HepG2 (cell line): Measurements from ENCODE around the gene BTF3L4. TPM values are rescaled to one million over a fixed set of nuclear protein-coding genes. Genes with fewer than 3 reads are reported as not detected.

ENCODE experiments used
- ARNT2 ChIP-seq: sonication (generic); formaldehyde crosslinking; IDR thresholded peaks from 2 replicates; pipeline ENCODE4 v1.8.0; 2022; ENCODE audit warnings: mild to moderate bottlenecking, low read depth, missing genetic modification reagents, moderate library complexity
- ELF1 ChIP-seq: sonication (generic); formaldehyde crosslinking; IDR thresholded peaks from 2 replicates; pipeline ENCODE4 v1.4.0; 2020; ENCODE audit warnings: missing genetic modification reagents
- ERF ChIP-seq: IDR thresholded peaks from 2 replicates; pipeline ENCODE4 v1.6.1; 2018; ENCODE audit warnings: missing biosample characterization, missing genetic modification reagents
- ETV5 ChIP-seq: IDR thresholded peaks from 2 replicates; pipeline ENCODE4 v1.6.1; 2018; ENCODE audit warnings: missing biosample characterization, missing genetic modification reagents, inconsistent platforms, borderline replicate concordance
- FOXK1 ChIP-seq: sonication (generic); formaldehyde crosslinking; IDR thresholded peaks from 2 replicates; pipeline ENCODE4 v1.4.0; 2020; ENCODE audit warnings: low read depth, missing genetic modification reagents, borderline replicate concordance
- FOXO1 ChIP-seq: sonication (generic); formaldehyde crosslinking; IDR thresholded peaks from 2 replicates; pipeline ENCODE4 v1.4.0; 2020; ENCODE audit warnings: missing genetic modification reagents
- HES4 ChIP-seq: sonication (generic); formaldehyde crosslinking; IDR thresholded peaks from 2 replicates; pipeline ENCODE4 v1.9.0; 2021; ENCODE audit warnings: mild to moderate bottlenecking, missing genetic modification reagents, borderline replicate concordance
- HMGA1 ChIP-seq: sonication (generic); formaldehyde crosslinking; conservative IDR thresholded peaks from 2 replicates; pipeline ENCODE4 v1.4.0; 2020; ENCODE audit warnings: missing genetic modification reagents
- KMT2B ChIP-seq: IDR thresholded peaks from 2 replicates; pipeline ENCODE4 v1.6.1; 2016; ENCODE audit warnings: missing genetic modification reagents, missing compliant biosample characterization
- MED13 ChIP-seq: sonication (generic); formaldehyde crosslinking; IDR thresholded peaks from 2 replicates; pipeline ENCODE4 v1.5.0; 2020; ENCODE audit warnings: missing genetic modification reagents
- NAIF1 ChIP-seq: sonication (generic); formaldehyde crosslinking; IDR thresholded peaks from 2 replicates; pipeline ENCODE4 v1.5.0; 2020; ENCODE audit warnings: mild to moderate bottlenecking, missing genetic modification reagents, borderline replicate concordance
- NCOA2 ChIP-seq: sonication (generic); formaldehyde crosslinking; IDR thresholded peaks from 2 replicates; pipeline ENCODE4 v1.8.0; 2022; ENCODE audit warnings: inconsistent platforms
- NFATC3 ChIP-seq: sonication (generic); formaldehyde crosslinking; IDR thresholded peaks from 2 replicates; pipeline ENCODE4 v1.5.1; 2020; ENCODE audit warnings: mild to moderate bottlenecking, missing genetic modification reagents
- NFIC ChIP-seq: IDR thresholded peaks from 2 replicates; pipeline ENCODE4 v1.6.1; 2012; ENCODE audit warnings: mild to moderate bottlenecking, low read length, inconsistent platforms
- NPAS2 ChIP-seq: sonication (generic); formaldehyde crosslinking; IDR thresholded peaks from 2 replicates; pipeline ENCODE4 v1.8.0; 2022; ENCODE audit warnings: mild to moderate bottlenecking, missing genetic modification reagents, borderline replicate concordance
- POGZ ChIP-seq: sonication (generic); formaldehyde crosslinking; IDR thresholded peaks from 2 replicates; pipeline ENCODE4 v1.4.0; 2020; ENCODE audit warnings: mild to moderate bottlenecking, missing genetic modification reagents
- RARA ChIP-seq: IDR thresholded peaks from 2 replicates; pipeline ENCODE4 v1.6.1; 2016; ENCODE audit warnings: missing genetic modification reagents, missing compliant biosample characterization
- RORA ChIP-seq: sonication (generic); formaldehyde crosslinking; IDR thresholded peaks from 2 replicates; pipeline ENCODE4 v1.5.0; 2020; ENCODE audit warnings: mild to moderate bottlenecking, missing genetic modification reagents, moderate library complexity
- SRF ChIP-seq: IDR thresholded peaks from 2 replicates; pipeline ENCODE4 v1.6.1; 2011; ENCODE audit warnings: mild to moderate bottlenecking, low read depth, low read length, moderate library complexity
- TP53 ChIP-seq: sonication (generic); formaldehyde crosslinking; conservative IDR thresholded peaks from 2 replicates; pipeline ENCODE4 v1.4.0; 2020; ENCODE audit warnings: missing genetic modification reagents
- ZBTB21 ChIP-seq: sonication (generic); formaldehyde crosslinking; IDR thresholded peaks from 2 replicates; pipeline ENCODE4 v1.4.0; 2020; ENCODE audit warnings: missing genetic modification reagents
- ZEB1 ChIP-seq: IDR thresholded peaks from 2 replicates; pipeline ENCODE4 v1.6.1; 2012; ENCODE audit warnings: mild to moderate bottlenecking, low read depth, inconsistent platforms; ENCODE audit not compliant: insufficient replicate concordance
- ZMYM4 ChIP-seq: sonication (generic); formaldehyde crosslinking; IDR thresholded peaks from 2 replicates; pipeline ENCODE4 v1.8.1; 2023; ENCODE audit warnings: mild to moderate bottlenecking, missing genetic modification reagents
- ZNF17 ChIP-seq: sonication (generic); formaldehyde crosslinking; IDR thresholded peaks from 2 replicates; pipeline ENCODE4 v1.5.0; 2020; ENCODE audit warnings: mild to moderate bottlenecking, missing genetic modification reagents
- ZNF335 ChIP-seq: sonication (generic); formaldehyde crosslinking; IDR thresholded peaks from 2 replicates; pipeline ENCODE4 v1.4.0; 2020; ENCODE audit warnings: missing genetic modification reagents
- ZNF414 ChIP-seq: sonication (generic); formaldehyde crosslinking; IDR thresholded peaks from 2 replicates; pipeline ENCODE4 v1.5.0; 2020; ENCODE audit warnings: missing genetic modification reagents
- ZNF740 ChIP-seq: sonication (generic); formaldehyde crosslinking; IDR thresholded peaks from 2 replicates; pipeline ENCODE4 v1.4.0; 2020; ENCODE audit warnings: missing genetic modification reagents
- ZNF75D ChIP-seq: sonication (generic); formaldehyde crosslinking; IDR thresholded peaks from 2 replicates; pipeline ENCODE4 v1.8.1; 2023; ENCODE audit warnings: missing genetic modification reagents, mild to moderate bottlenecking, borderline replicate concordance
- ZSCAN5A ChIP-seq: sonication (generic); formaldehyde crosslinking; IDR thresholded peaks from 2 replicates; pipeline ENCODE4 v1.8.0; 2022; ENCODE audit warnings: mild to moderate bottlenecking, missing genetic modification reagents, borderline replicate concordance
- polyA plus RNA-seq, 8 experiments: library from polyadenylated mRNA; depleted of rRNA in 3 of 8; stranded (reverse) in 7 of 8; unstranded in 1 of 8; fragments of >200 nt; fragmentation: Illumina TruSeq in 4 of 8; extraction: Trizol in 4 of 8; gene quantifications; 2 replicates each; pipeline versions ENCODE4 v1.2.1 to v1.2.3, GENCODE V29; 2011 to 2016; ENCODE audit warnings: low read depth in 4 of 8, missing spikeins in 1 of 8, mixed read lengths in 1 of 8; ENCODE audit not compliant: insufficient read depth in 1 of 8
- total RNA-seq, 5 experiments: library from RNA; depleted of rRNA; stranded (reverse); fragments of >200 nt; fragmentation: Illumina TruSeq; extraction: Trizol; gene quantifications; 2 replicates each; pipeline ENCODE4 v1.2.3, GENCODE V29; 2016; ENCODE audit warnings: low read depth in 1 of 5
- TF ChIP-seq, protein P1 (sequence below): sonication (generic); formaldehyde crosslinking; IDR thresholded peaks from 2 replicates; pipeline ENCODE4 v1.5.0; 2020; ENCODE audit warnings: missing genetic modification reagents

The BTF3L4 gene
- total and polyA plus RNA-seq, 2 of the 13 experiments (the other 11 are each of a cell fraction or from before 2014, with no cell fraction given) = 59.0 to 74.3 TPM

DNA sequence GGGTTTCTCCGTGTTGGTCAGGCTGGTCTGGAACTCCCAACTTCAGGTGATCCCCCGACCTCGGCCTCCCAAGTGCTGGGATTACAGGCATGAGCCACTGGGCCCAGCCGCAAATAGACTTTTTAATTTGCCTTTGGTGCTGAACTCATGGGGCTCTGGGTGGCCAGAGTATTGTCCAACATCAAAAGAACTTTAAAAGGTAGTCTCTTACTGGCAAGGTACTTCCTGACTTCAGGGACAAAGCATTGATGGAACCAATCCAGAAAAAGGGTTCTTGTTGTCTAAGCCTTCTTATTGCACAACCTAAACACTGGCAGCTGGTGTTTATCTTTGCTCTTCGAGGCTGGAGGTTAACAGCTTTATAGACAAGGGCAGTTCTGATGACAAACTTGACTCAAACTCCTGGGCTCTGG lies 18.7 kb upstream of the BTF3L4 start (continued):
- TF ChIP-seq RORA (no peak), ETV5 (CRISPR knock-in tag) (peak; percentile 93; the same call in 1 of the 2 replicates), ZBTB21 (CRISPR knock-in tag) (0 out of 2 replicates have a peak, but pooled peaks have one; percentile 29), ERF (CRISPR knock-in tag) (peak; percentile 96), ZNF75D (no peak), POGZ (CRISPR knock-in tag) (peak; percentile 83), NFATC3 (no peak), ZMYM4 (peak; percentile 92), ZNF17 (CRISPR knock-in tag) (no peak), NFIC (peak; percentile 82; the same call in 1 of the 2 replicates), HMGA1 (no peak), ZNF414 (CRISPR knock-in tag) (peak; percentile 97), ARNT2 (CRISPR knock-in tag) (peak; percentile 49; the same call in 1 of the 2 replicates), HES4 (no peak), ZEB1 (peak; percentile 70), NCOA2 (CRISPR knock-in tag) (peak; percentile 96), RARA (CRISPR knock-in tag) (peak; percentile 91), ELF1 (CRISPR knock-in tag) (peak; percentile 84), FOXK1 (peak; percentile 100), ZSCAN5A (CRISPR knock-in tag) (peak; percentile 58; the same call in 1 of the 2 replicates), NPAS2 (CRISPR knock-in tag) (no peak), NAIF1 (CRISPR knock-in tag) (peak; percentile 66; the same call in 1 of the 2 replicates), KMT2B (CRISPR knock-in tag) (peak; percentile 67), ZNF740 (no peak), SRF (0 out of 2 replicates have a peak, but pooled peaks have one; percentile 4), TP53 (CRISPR knock-in tag) (0 out of 2 replicates have a peak, but pooled peaks have one; percentile 50), MED13 (peak; percentile 31; the same call in 1 of the 2 replicates), FOXO1 (CRISPR knock-in tag) (peak; percentile 98), ZNF335 (CRISPR knock-in tag) (peak; percentile 68; the same call in 1 of the 2 replicates)
- TF ChIP-seq, protein P1, sequence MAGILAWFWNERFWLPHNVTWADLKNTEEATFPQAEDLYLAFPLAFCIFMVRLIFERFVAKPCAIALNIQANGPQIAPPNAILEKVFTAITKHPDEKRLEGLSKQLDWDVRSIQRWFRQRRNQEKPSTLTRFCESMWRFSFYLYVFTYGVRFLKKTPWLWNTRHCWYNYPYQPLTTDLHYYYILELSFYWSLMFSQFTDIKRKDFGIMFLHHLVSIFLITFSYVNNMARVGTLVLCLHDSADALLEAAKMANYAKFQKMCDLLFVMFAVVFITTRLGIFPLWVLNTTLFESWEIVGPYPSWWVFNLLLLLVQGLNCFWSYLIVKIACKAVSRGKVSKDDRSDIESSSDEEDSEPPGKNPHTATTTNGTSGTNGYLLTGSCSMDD = no peak
